ENCODE measurements around the gene WNT5B. TPM values are rescaled to one million over a fixed set of nuclear protein-coding genes. Genes with fewer than 3 reads are reported as not detected.

WNT5B gene
- polyA plus RNA-seq, 1 of the 3 experiments (the other 2 are of a cell fraction): 29.3 TPM

DNA sequence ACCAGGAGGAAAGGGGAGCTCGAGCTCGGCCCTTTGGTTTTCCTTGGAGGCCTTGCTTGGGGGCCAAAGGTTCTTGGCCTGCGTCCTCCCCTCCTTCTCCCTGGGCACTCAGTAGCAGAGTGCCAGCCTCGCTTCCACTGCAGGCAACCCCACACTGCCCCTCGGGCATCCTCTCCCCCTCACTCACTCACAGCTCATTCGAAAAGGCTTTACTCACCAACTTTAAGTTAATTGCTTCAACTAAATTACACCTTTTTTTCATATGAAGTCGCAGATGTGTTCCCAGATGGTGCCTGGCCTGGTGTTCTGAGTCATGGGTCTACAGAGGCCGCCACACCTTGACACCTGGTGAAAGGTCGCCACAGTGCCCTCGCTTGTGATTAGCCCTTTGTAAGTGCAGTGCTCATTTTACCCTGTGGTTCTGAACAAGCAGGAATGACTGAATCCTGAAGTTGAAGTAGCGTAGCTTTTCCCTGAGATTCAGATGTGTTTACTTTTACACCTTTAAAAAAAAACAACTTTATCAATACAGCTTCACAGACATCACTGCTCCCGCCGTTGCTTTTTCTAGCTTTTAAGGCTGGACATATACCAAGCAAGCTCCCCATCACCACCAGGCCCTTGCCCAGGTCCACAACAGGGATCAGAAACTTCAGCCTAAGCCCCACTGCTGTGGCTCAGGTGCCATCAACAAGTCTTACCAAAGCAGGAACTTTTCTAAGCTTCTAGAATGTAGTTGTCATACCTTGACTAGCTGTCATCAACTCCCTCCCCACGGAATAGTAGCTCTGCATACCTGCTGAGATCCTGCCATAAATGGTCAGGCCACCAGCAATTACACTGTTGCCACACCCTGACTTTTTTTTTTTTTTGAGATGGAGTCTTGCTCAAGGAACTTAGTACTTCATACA lies 41.6 kb downstream of the WNT5B start (continued):
- TF ChIP-seq, protein P1, sequence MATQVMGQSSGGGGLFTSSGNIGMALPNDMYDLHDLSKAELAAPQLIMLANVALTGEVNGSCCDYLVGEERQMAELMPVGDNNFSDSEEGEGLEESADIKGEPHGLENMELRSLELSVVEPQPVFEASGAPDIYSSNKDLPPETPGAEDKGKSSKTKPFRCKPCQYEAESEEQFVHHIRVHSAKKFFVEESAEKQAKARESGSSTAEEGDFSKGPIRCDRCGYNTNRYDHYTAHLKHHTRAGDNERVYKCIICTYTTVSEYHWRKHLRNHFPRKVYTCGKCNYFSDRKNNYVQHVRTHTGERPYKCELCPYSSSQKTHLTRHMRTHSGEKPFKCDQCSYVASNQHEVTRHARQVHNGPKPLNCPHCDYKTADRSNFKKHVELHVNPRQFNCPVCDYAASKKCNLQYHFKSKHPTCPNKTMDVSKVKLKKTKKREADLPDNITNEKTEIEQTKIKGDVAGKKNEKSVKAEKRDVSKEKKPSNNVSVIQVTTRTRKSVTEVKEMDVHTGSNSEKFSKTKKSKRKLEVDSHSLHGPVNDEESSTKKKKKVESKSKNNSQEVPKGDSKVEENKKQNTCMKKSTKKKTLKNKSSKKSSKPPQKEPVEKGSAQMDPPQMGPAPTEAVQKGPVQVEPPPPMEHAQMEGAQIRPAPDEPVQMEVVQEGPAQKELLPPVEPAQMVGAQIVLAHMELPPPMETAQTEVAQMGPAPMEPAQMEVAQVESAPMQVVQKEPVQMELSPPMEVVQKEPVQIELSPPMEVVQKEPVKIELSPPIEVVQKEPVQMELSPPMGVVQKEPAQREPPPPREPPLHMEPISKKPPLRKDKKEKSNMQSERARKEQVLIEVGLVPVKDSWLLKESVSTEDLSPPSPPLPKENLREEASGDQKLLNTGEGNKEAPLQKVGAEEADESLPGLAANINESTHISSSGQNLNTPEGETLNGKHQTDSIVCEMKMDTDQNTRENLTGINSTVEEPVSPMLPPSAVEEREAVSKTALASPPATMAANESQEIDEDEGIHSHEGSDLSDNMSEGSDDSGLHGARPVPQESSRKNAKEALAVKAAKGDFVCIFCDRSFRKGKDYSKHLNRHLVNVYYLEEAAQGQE (IDR thresholded peaks at IDR 0.05; ENCODE audit: low read depth, low read length): no peak
- no peak for TF ChIP-seq CHD2 (IDR thresholded peaks at IDR 0.05; ENCODE audit: low read length, partially characterized antibody)
- TF ChIP-seq EP300 (IDR thresholded peaks at IDR 0.05; ENCODE audit: borderline replicate concordance in 1 of 2, low read depth in 1 of 2, low read length in 1 of 2): no peak

DNA sequence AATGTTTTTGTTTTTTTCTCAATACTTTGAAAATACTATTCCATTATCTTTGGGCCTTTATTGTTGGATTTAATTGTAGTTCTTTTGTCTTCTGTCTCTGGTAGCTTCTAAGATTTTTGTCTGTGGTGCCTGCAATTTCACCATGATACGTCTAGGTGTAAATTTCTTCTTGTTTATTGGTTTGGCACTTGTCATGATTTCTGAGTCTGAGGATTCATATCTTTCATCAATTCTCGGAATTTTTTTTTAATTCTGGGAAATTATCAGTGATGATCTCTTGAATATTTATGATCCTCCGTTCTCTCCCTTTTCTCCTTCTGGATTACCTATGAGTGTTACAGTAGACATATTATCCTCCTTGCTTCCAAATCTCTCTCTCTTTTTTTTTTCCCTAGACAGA lies 47.0 kb downstream of the WNT5B start:
- Histone ChIP-seq H3K9me3 (no peaks in the 10 kb centered on the region), H2AFZ (ENCODE audit: low read depth) (no peak overlapping the region), H3K27ac (ENCODE audit: low read depth in 2 of 2, low read length in 1 of 2) (no peak overlapping the region), H3F3A (replicated peaks; ENCODE audit: insufficient read depth) (no peaks in the 10 kb centered on the region), H3K4me3 (ENCODE audit: low read depth in 2 of 2, low read length in 1 of 2) (no peak overlapping the region), H3K4me2 (no peak overlapping the region), H3K27me3 (ENCODE audit: insufficient read depth) (no peaks in the 10 kb centered on the region), H4K20me1 (ENCODE audit: insufficient read depth) (no peaks in the 10 kb centered on the region), H3K9me2 (no peaks in the 10 kb centered on the region), H3K36me3 (replicated peaks in 1 of 2; ENCODE audit: control insufficient read depth in 1 of 2, insufficient read depth in 2 of 2, low read length in 1 of 2) (no peaks in the 10 kb centered on the region), H3K4me1 (ENCODE audit: control insufficient read depth in 1 of 2, insufficient read depth in 2 of 2, low read depth in 1 of 2, low read length in 1 of 2) (no peaks in the 10 kb centered on the region), H3K79me2 (ENCODE audit: insufficient read depth) (no peaks in the 10 kb centered on the region), H3K9ac (no peak overlapping the region)
- DNase-seq: no peak
- POLR2A ChIA-PET: interaction anchor here (1.1 kb wide), 1 partner anchor 15 kb away, joined by 3 read pairs; the partner anchor contains the start of gene ADIPOR2
- TF ChIP-seq FOXJ3 (CRISPR knock-in tag; IDR thresholded peaks at IDR 0.05) (no peak), NRF1 (IDR thresholded peaks at IDR 0.05; ENCODE audit: low read depth, low read length) (no peak)
- 84% methylated on average over 3 of the region's 3 CpGs for WGBS (ENCODE audit: low lambda C conversion rate)
- CTCF ChIA-PET: interaction anchor here (1.0 to 1.6 kb wide), 3 partner anchors 11 to 264 kb away, joined by 3 to 4 read pairs (median 4); no protein-coding TSS in a partner anchor

DNA sequence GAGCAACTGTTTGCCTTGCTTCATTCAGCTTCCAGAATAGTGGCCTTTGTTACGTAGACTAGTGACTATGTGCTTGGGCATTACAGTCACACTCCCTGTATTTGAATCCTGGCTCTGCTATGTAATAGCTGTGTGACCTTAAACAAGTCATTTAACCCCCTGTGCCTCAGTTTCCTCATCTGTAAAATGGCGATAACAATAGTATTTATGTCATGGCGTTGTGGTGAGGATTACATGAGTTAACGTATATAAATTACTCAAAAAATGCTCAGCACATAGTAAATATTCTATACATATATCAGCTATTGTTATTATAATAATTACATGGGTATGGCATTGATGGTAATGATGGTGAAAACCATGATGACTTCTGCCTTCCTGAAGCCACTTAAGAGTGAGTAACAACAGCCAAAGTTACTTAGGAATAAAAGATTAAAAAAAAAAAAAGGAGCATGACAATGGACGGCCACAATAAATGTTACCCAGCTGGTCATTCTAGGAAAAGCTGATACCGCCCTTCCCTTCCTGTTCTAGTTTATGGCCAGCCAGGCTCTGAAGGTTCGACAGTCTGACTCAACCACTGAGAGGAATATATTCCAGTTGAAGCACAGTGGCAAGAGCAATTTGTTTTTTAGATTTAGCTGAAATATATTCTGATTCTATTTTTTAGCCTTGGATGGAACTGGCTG lies 51.9 kb downstream of the WNT5B start:
- H3K4me1 ChIP-seq (ENCODE audit: control insufficient read depth in 1 of 2, insufficient read depth in 2 of 2, low read depth in 1 of 2, low read length in 1 of 2): no peaks in the 10 kb centered on the region
- ChIA-PET CTCF (interaction anchor here (0.8 to 1.9 kb wide), 4 partner anchors 28 to 110 kb away, joined by 3 to 9 read pairs (median 4); no protein-coding TSS in a partner anchor), POLR2A (no interaction called here)
- H3K27ac ChIP-seq (ENCODE audit: low read depth in 2 of 2, low read length in 1 of 2): no peak overlapping the region
- H3K9ac ChIP-seq: no peak overlapping the region
- H3K9me3 ChIP-seq: no peaks in the 10 kb centered on the region
- 77% methylated on average over 7 of the region's 7 CpGs for WGBS (ENCODE audit: low lambda C conversion rate)
- H3K79me2 ChIP-seq (ENCODE audit: insufficient read depth): no peaks in the 10 kb centered on the region
- no peaks in the 10 kb centered on the region for H3K36me3 ChIP-seq (replicated peaks in 1 of 2; ENCODE audit: control insufficient read depth in 1 of 2, insufficient read depth in 2 of 2, low read length in 1 of 2)
- no peak for TF ChIP-seq GATA2 (CRISPR knock-in tag; IDR thresholded peaks at IDR 0.05)
- TF ChIP-seq ELF1 (IDR thresholded peaks at IDR 0.05): no peak
- TF ChIP-seq, protein P2, sequence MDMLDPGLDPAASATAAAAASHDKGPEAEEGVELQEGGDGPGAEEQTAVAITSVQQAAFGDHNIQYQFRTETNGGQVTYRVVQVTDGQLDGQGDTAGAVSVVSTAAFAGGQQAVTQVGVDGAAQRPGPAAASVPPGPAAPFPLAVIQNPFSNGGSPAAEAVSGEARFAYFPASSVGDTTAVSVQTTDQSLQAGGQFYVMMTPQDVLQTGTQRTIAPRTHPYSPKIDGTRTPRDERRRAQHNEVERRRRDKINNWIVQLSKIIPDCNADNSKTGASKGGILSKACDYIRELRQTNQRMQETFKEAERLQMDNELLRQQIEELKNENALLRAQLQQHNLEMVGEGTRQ (IDR thresholded peaks at IDR 0.05; ENCODE audit: borderline replicate concordance, low read depth, low read length): no peak
- TF ChIP-seq TAF1 (IDR thresholded peaks at IDR 0.05; ENCODE audit: borderline replicate concordance, low read depth, low read length): no peak
- TF ChIP-seq FOSL2 (IDR thresholded peaks at IDR 0.05; ENCODE audit: borderline replicate concordance, low read depth): no peak
- no peak for TF ChIP-seq TCF12 (IDR thresholded peaks at IDR 0.05)
- no peak for TF ChIP-seq SMC3 (IDR thresholded peaks at IDR 0.05; ENCODE audit: low read depth, low read length)
- no peak for TF ChIP-seq NFIC (IDR thresholded peaks at IDR 0.05; ENCODE audit: borderline replicate concordance)
- TF ChIP-seq, protein P3, sequence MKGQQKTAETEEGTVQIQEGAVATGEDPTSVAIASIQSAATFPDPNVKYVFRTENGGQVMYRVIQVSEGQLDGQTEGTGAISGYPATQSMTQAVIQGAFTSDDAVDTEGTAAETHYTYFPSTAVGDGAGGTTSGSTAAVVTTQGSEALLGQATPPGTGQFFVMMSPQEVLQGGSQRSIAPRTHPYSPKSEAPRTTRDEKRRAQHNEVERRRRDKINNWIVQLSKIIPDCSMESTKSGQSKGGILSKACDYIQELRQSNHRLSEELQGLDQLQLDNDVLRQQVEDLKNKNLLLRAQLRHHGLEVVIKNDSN (IDR thresholded peaks at IDR 0.05; ENCODE audit: borderline replicate concordance, low read depth): no peak
- TF ChIP-seq, protein P4, sequence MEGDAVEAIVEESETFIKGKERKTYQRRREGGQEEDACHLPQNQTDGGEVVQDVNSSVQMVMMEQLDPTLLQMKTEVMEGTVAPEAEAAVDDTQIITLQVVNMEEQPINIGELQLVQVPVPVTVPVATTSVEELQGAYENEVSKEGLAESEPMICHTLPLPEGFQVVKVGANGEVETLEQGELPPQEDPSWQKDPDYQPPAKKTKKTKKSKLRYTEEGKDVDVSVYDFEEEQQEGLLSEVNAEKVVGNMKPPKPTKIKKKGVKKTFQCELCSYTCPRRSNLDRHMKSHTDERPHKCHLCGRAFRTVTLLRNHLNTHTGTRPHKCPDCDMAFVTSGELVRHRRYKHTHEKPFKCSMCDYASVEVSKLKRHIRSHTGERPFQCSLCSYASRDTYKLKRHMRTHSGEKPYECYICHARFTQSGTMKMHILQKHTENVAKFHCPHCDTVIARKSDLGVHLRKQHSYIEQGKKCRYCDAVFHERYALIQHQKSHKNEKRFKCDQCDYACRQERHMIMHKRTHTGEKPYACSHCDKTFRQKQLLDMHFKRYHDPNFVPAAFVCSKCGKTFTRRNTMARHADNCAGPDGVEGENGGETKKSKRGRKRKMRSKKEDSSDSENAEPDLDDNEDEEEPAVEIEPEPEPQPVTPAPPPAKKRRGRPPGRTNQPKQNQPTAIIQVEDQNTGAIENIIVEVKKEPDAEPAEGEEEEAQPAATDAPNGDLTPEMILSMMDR (IDR thresholded peaks at IDR 0.05): no peak
- no peak for TF ChIP-seq SIN3A (IDR thresholded peaks at IDR 0.05; ENCODE audit: borderline replicate concordance, low read depth, low read length)
- H3K4me2 ChIP-seq: no peak overlapping the region
- no peak overlapping the region for H3K4me3 ChIP-seq (ENCODE audit: low read depth in 2 of 2, low read length in 1 of 2)
- no peaks in the 10 kb centered on the region for H3K27me3 ChIP-seq (ENCODE audit: insufficient read depth)
- H3F3A ChIP-seq (replicated peaks; ENCODE audit: insufficient read depth): no peaks in the 10 kb centered on the region
- H4K20me1 ChIP-seq (ENCODE audit: insufficient read depth): no peaks in the 10 kb centered on the region
- DNase-seq: no peak
- no peak overlapping the region for H2AFZ ChIP-seq (ENCODE audit: low read depth)
- no peaks in the 10 kb centered on the region for H3K9me2 ChIP-seq

Data from SK-N-SH (cell line).